K562 (cell line): Measurements from ENCODE around the gene E2F7. TPM values are rescaled to one million over a fixed set of nuclear protein-coding genes. Genes with fewer than 3 reads are reported as not detected.

Experiments
- ATAC-seq: fragments of 200-7000 bp; cut with Tn5 transposase; 3 replicates; pipeline ENCODE4 v1.9.1; 2020; ENCODE audit warnings: moderate library complexity
- BruUV-seq: library from RNA; stranded (reverse); fragments of 400-500 nt; replicated peaks from 2 replicates; lab custom pipeline; 2021; lab: Mats Ljungman, UMichigan
- CTCF ChIA-PET: fragments of 300-600 bp; formaldehyde crosslinking; extraction: SDS; loops from one replicate; lab custom pipeline; 2021; ENCODE audit warnings: low intra/inter-chr PET ratio; lab: Yijun Ruan, JAX
- POLR2A ChIA-PET: fragments of 300-600, 350-650 bp; sonication (Branson Sonifier 250); formaldehyde crosslinking; extraction: SDS; loops from one replicate; lab custom pipeline; 2021; ENCODE audit warnings: antibody characterized with exemption, inconsistent platforms; lab: Yijun Ruan, JAX
- DNase-seq, 4 experiments: peaks; one replicate each; pipeline versions ENCODE4 v3.0.0 to v3.0.0-alpha.2; 2011 to 2018; ENCODE audit warnings: low spot score in 3 of 4, mixed read lengths in 3 of 4; ENCODE audit errors: extremely low read depth in 1 of 4
- FAIRE-seq: peaks from 2 replicates; lab custom pipeline; 2011; peaks lifted over from hg19 to GRCh38; lab: Jason Lieb, UNC
- H2AFZ ChIP-seq: 2 replicates; pipeline ENCODE4 v1.6.0; 2011; ENCODE audit warnings: low read depth, low read length, control low read depth, inconsistent platforms
- H3K27ac ChIP-seq: fragments of 200-600 bp; 3 replicates; pipeline ENCODE4 v1.8.0; 2011; ENCODE audit warnings: low read depth, mild to moderate bottlenecking, control low read depth, inconsistent platforms, low read length, moderate library complexity, mixed read lengths; ENCODE audit errors: extremely low read depth
- H3K27me3 ChIP-seq, 2 experiments: fragments of 300-600 bp in 1 of 2; 2 replicates in 1 of 2; 3 replicates in 1 of 2; pipeline versions ENCODE4 v1.6.0 to v1.8.0; 2011; ENCODE audit warnings: inconsistent platforms in 2 of 2, low read length in 2 of 2, mild to moderate bottlenecking in 1 of 2, mixed read lengths in 1 of 2, moderate library complexity in 1 of 2; ENCODE audit not compliant: control insufficient read depth in 2 of 2, insufficient read depth in 2 of 2
- H3K36me3 ChIP-seq: fragments of 300-600 bp; 3 replicates; pipeline ENCODE4 v1.8.0; 2011; ENCODE audit warnings: mild to moderate bottlenecking, low read length, inconsistent platforms; ENCODE audit not compliant: control insufficient read depth, insufficient read depth
- H3K4me1 ChIP-seq, 2 experiments: fragments of 200-600 bp in 1 of 2; replicated peaks in 1 of 2; 2 replicates in 1 of 2; 3 replicates in 1 of 2; pipeline versions ENCODE4 v1.5.1 to v1.8.0; 2011; ENCODE audit warnings: inconsistent platforms in 2 of 2, low read length in 2 of 2, mild to moderate bottlenecking in 1 of 2, mixed read lengths in 1 of 2, moderate library complexity in 1 of 2; ENCODE audit not compliant: control insufficient read depth in 2 of 2, insufficient read depth in 2 of 2
- H3K4me2 ChIP-seq: 2 replicates; pipeline ENCODE4 v1.6.1; 2011; ENCODE audit warnings: low read length, control low read depth, inconsistent platforms, mixed read lengths; ENCODE audit not compliant: insufficient read depth
- H3K4me3 ChIP-seq: fragments of 200-600 bp; sonication (generic), shearing (Covaris generic); 2 replicates; pipeline ENCODE4 v1.5.1; 2016; ENCODE audit warnings: control low read depth, inconsistent platforms
- H3K79me2 ChIP-seq: fragments of 200-600 bp; 3 replicates; pipeline ENCODE4 v1.8.0; 2011; ENCODE audit warnings: low read length, inconsistent platforms; ENCODE audit not compliant: control insufficient read depth, insufficient read depth
- H3K9ac ChIP-seq, 2 experiments: 2 replicates each; pipeline versions ENCODE4 v1.6.0 to v1.6.1; 2011; ENCODE audit warnings: low read depth in 2 of 2, low read length in 2 of 2, control low read depth in 1 of 2, inconsistent platforms in 1 of 2, mild to moderate bottlenecking in 1 of 2, mixed read lengths in 1 of 2; ENCODE audit not compliant: insufficient read depth in 1 of 2
- H3K9me1 ChIP-seq: one replicate; pipeline ENCODE4 v1.6.0; 2011; ENCODE audit warnings: inconsistent platforms, mild to moderate bottlenecking, low read length, moderate library complexity; ENCODE audit not compliant: control insufficient read depth, insufficient read depth
- H3K9me3 ChIP-seq: replicated peaks from 2 replicates; pipeline ENCODE4 v1.5.1; 2011; ENCODE audit warnings: low read depth, low read length, inconsistent platforms; ENCODE audit not compliant: control insufficient read depth, insufficient read depth
- H4K20me1 ChIP-seq: replicated peaks from 2 replicates; pipeline ENCODE4 v1.6.1; 2011; ENCODE audit warnings: low read length, inconsistent platforms, mixed read lengths; ENCODE audit not compliant: control insufficient read depth, insufficient read depth
- ADNP ChIP-seq: fragments of 200-800 bp; sonication (Bioruptor generic); IDR thresholded peaks from 2 replicates; pipeline ENCODE4 v1.6.1; 2016; ENCODE audit warnings: missing genetic modification characterization, missing compliant biosample characterization
- DPF2 ChIP-seq: fragments of 450-650 bp; IDR thresholded peaks from 2 replicates; pipeline ENCODE4 v1.6.1; 2016
- JUNB ChIP-seq: fragments of 450-650 bp; formaldehyde crosslinking; conservative IDR thresholded peaks from 2 replicates; pipeline ENCODE4 v1.4.0; 2020; ENCODE audit warnings: mild to moderate bottlenecking
- NR2C1 ChIP-seq, 2 experiments: fragments of 450-650 bp; IDR thresholded peaks; 2 replicates each; pipeline ENCODE4 v1.6.1; 2017; ENCODE audit warnings: mild to moderate bottlenecking in 2 of 2, antibody characterized with exemption in 1 of 2, inconsistent platforms in 1 of 2, missing compliant biosample characterization in 1 of 2, missing genetic modification characterization in 1 of 2
- NRF1 ChIP-seq, 2 experiments: fragments of 450-650 bp; IDR thresholded peaks in 1 of 2; conservative IDR thresholded peaks in 1 of 2; 2 replicates each; pipeline ENCODE4 v1.6.1; 2014; ENCODE audit warnings: mild to moderate bottlenecking in 2 of 2
- SRSF3 ChIP-seq: fragments of 200-400 bp; formaldehyde crosslinking; IDR thresholded peaks from 2 replicates; pipeline ENCODE4 v1.6.1; 2016; ENCODE audit warnings: mild to moderate bottlenecking, low read length, moderate library complexity; ENCODE audit not compliant: insufficient read depth
- STAG1 ChIP-seq: sonication (generic); formaldehyde crosslinking; IDR thresholded peaks from 2 replicates; pipeline ENCODE4 v1.5.0; 2020; ENCODE audit warnings: missing genetic modification reagents, borderline replicate concordance
- TAL1 ChIP-seq: fragments of 450-650 bp; IDR thresholded peaks from 2 replicates; pipeline ENCODE4 v1.6.1; 2016; ENCODE audit warnings: mild to moderate bottlenecking
- ZKSCAN1 ChIP-seq: fragments of 150-350 bp; IDR thresholded peaks from 2 replicates; pipeline ENCODE4 v1.6.1; 2016; ENCODE audit warnings: low read depth, low read length
- ZNF695 ChIP-seq: fragments of 450-650 bp; formaldehyde crosslinking; IDR thresholded peaks from 2 replicates; pipeline ENCODE4 v1.4.0; 2020; ENCODE audit warnings: mild to moderate bottlenecking, moderate library complexity
- ZNF699 ChIP-seq: fragments of 250-450 bp; sonication (Bioruptor Pico); IDR thresholded peaks from 2 replicates; pipeline ENCODE4 v1.8.0; 2021; ENCODE audit warnings: mild to moderate bottlenecking, moderate library complexity; ENCODE audit not compliant: insufficient replicate concordance
- WGBS: fragments of 100-300 bp; shearing (Covaris generic); methylation state at CpG from one replicate; pipeline ENCODE4 v1.1.6; 2016; ENCODE audit warnings: low coverage, mixed read lengths; ENCODE audit not compliant: insufficient coverage; ENCODE audit errors: missing lambda C conversion rate; 5-methylcytosine and 5-hydroxymethylcytosine counted together
- in situ Hi-C: fragments of 300-500 bp; cut with MboI; formaldehyde crosslinking; loops from 4 replicates; pipeline ENCODE4 v1.15.0; 2018; ENCODE audit warnings: inconsistent platforms, mixed read lengths
- intact Hi-C: fragments of 100-400 bp; cut with micrococcal nuclease; formaldehyde crosslinking; loops from 2 replicates; pipeline ENCODE4 v1.14.2; 2022
- polyA plus RNA-seq, 8 experiments: library from polyadenylated mRNA; depleted of rRNA in 4 of 8; stranded (reverse) in 5 of 8; unstranded in 3 of 8; fragments of >200 nt; fragmentation: Nextera tagmentation in 2 of 8; fragmentation: Illumina TruSeq in 1 of 8; extraction: Ambion mirVana in 2 of 8; extraction: Trizol in 1 of 8; gene quantifications; 2 replicates each; pipeline versions ENCODE4 v1.2.1 to v1.2.3, GENCODE V29; 2011 to 2014; ENCODE audit warnings: inconsistent platforms in 1 of 8, missing spikeins in 1 of 8
- total RNA-seq, 7 experiments: library from RNA; depleted of rRNA in 6 of 7; stranded (reverse); fragments of >200 nt in 6 of 7; fragmentation: Illumina TruSeq in 2 of 7; extraction: Trizol in 2 of 7; gene quantifications; 2 replicates each; pipeline versions ENCODE4 v1.2.1 to v1.2.3, GENCODE V29; 2011 to 2021; ENCODE audit warnings: low replicate concordance in 1 of 7
- TF ChIP-seq, protein P1 (sequence below), 2 experiments: fragments of 450-650 bp; IDR thresholded peaks; 2 replicates each; pipeline ENCODE4 v1.6.1; 2016
- TF ChIP-seq, protein P2 (sequence below), 3 experiments: fragments of 200-800 bp in 1 of 3; sonication (Bioruptor generic) in 1 of 3; sonication (generic) in 1 of 3; formaldehyde crosslinking in 1 of 3; IDR thresholded peaks; 2 replicates each; pipeline versions ENCODE4 v1.6.1 to v1.8.0; 2016 to 2022; ENCODE audit warnings: mild to moderate bottlenecking in 2 of 3, missing compliant biosample characterization in 2 of 3, missing genetic modification characterization in 2 of 3, missing genetic modification reagents in 1 of 3
- TF ChIP-seq, protein P3 (sequence below): sonication (generic); formaldehyde crosslinking; IDR thresholded peaks from 2 replicates; pipeline ENCODE4 v1.8.0; 2022; ENCODE audit warnings: mild to moderate bottlenecking, low read depth, missing genetic modification reagents

The E2F7 gene
- total and polyA plus RNA-seq, 9 of the 15 experiments (the other 6 are each of a cell fraction or from before 2014, with no cell fraction given) = 3.4 to 13.6 (median 8.1) TPM

DNA sequence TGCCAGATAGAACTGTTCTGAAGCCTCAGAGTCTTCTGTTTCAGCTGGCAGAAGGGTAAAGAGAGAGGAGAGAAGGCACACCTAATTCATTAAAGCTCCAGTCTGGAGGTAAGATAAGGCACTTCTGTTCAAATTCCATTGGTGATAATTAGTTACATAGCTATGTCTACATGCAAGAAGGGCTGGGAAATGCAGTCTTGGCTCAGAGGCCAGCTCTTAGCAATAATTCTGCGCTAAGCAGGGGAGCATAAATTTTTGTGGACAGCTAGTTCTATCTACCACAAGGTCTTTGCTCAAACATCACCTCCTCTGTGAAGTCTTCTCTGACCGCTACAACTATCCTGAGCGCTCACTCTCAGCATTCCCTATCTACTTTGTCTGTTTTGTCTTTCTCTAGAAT is 14.3 kb upstream of the E2F7 start:
- FAIRE-seq = no peak
- Histone ChIP-seq H3K27me3 (no peaks in the 10 kb centered on the region), H3K9ac (no peak overlapping the region), H3K9me1 (no peaks in the 10 kb centered on the region), H3K4me2 (no peak overlapping the region), H2AFZ (no peak overlapping the region), H3K79me2 (no peaks in the 10 kb centered on the region), H4K20me1 (no peaks in the 10 kb centered on the region), H3K4me3 (no peak overlapping the region), H3K9me3 (no peaks in the 10 kb centered on the region), H3K27ac (no peak overlapping the region), H3K36me3 (no peaks in the 10 kb centered on the region), H3K4me1 (no peaks in the 10 kb centered on the region)
- 0% methylated on average over 3 of the region's 3 CpGs for WGBS
- BruUV-seq = no TSS peak
- ChIA-PET POLR2A (no interaction called here), CTCF (no interaction called here)
- DNase-seq = no peak
- intact Hi-C loops (no loop called here), in situ Hi-C loops (no loop called here)
- TF ChIP-seq, protein P1, sequence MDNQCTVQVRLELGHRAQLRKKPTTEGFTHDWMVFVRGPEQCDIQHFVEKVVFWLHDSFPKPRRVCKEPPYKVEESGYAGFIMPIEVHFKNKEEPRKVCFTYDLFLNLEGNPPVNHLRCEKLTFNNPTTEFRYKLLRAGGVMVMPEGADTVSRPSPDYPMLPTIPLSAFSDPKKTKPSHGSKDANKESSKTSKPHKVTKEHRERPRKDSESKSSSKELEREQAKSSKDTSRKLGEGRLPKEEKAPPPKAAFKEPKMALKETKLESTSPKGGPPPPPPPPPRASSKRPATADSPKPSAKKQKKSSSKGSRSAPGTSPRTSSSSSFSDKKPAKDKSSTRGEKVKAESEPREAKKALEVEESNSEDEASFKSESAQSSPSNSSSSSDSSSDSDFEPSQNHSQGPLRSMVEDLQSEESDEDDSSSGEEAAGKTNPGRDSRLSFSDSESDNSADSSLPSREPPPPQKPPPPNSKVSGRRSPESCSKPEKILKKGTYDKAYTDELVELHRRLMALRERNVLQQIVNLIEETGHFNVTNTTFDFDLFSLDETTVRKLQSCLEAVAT (IDR thresholded peaks at IDR 0.05) = no peak
- TF ChIP-seq STAG1 = no peak
- no peak for ATAC-seq

DNA sequence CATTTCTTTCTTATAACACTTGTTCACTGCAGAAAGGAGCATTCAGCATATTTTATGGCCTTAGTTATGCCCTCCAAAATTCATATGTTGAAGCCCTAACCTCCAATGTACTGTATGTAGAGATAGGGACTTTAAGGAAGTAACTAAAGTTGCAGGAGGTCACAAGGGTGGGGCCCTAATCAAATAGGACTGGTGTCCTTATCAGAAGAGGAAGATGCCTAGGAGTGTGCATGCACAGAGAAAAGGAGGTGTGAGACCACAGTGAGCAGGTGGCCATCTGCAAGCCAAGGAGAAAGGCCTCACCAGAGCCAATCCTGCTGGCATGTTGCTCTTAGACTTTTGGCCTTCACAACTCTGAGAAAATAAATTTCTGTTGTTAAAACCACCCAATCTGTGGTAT is 12.9 kb upstream of the E2F7 start:
- no peak for FAIRE-seq
- intact Hi-C loops = no loop called here
- POLR2A ChIA-PET = no interaction called here
- TF ChIP-seq ADNP (tag) (no peak), ZNF699 (no peak), ZKSCAN1 (no peak), TAL1 (no peak), ZNF695 (no peak), NR2C1 (IDR thresholded peaks at IDR 0.05) (no peak), NR2C1 (tag; IDR thresholded peaks at IDR 0.05) (no peak), NRF1 (conservative IDR thresholded peaks at IDR 0.05 in 1 of 2, IDR thresholded peaks at IDR 0.05 in 1 of 2) (no peak), JUNB (CRISPR knock-in tag) (no peak), SRSF3 (no peak), DPF2 (no peak)
- TF ChIP-seq, protein P2, sequence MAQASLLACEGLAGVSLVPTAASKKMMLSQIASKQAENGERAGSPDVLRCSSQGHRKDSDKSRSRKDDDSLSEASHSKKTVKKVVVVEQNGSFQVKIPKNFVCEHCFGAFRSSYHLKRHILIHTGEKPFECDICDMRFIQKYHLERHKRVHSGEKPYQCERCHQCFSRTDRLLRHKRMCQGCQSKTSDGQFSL (CRISPR knock-in tag; IDR thresholded peaks at IDR 0.05) = no peak
- TF ChIP-seq, protein P2 (tag; IDR thresholded peaks at IDR 0.05) = no peak
- TF ChIP-seq, protein P3, sequence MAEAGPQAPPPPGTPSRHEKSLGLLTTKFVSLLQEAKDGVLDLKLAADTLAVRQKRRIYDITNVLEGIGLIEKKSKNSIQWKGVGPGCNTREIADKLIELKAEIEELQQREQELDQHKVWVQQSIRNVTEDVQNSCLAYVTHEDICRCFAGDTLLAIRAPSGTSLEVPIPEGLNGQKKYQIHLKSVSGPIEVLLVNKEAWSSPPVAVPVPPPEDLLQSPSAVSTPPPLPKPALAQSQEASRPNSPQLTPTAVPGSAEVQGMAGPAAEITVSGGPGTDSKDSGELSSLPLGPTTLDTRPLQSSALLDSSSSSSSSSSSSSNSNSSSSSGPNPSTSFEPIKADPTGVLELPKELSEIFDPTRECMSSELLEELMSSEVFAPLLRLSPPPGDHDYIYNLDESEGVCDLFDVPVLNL (CRISPR knock-in tag) = no peak

More for the DNA sequence above, 12.9 kb upstream of the E2F7 start:
- ATAC-seq (no peak), DNase-seq (no peak)
- H3K4me2 ChIP-seq = no peak overlapping the region
- H3K79me2 ChIP-seq = no peaks in the 10 kb centered on the region
- no peaks in the 10 kb centered on the region for H3K9me3 ChIP-seq
- no peak overlapping the region for H3K9ac ChIP-seq
- no peaks in the 10 kb centered on the region for H3K27me3 ChIP-seq
- no peaks in the 10 kb centered on the region for H3K36me3 ChIP-seq
- H3K9me1 ChIP-seq = no peaks in the 10 kb centered on the region
- no peaks in the 10 kb centered on the region for H3K4me1 ChIP-seq
- H3K4me3 ChIP-seq = no peak overlapping the region
- no TSS peak for BruUV-seq
- H3K27ac ChIP-seq = no peak overlapping the region
- in situ Hi-C loops = no loop called here
- H2AFZ ChIP-seq = no peak overlapping the region
- no peaks in the 10 kb centered on the region for H4K20me1 ChIP-seq
- CTCF ChIA-PET = no interaction called here
